NCI-H2171 (cell line): ENCODE data around the gene CLBA1.
"Not testable (repeated sequence)": the region's sequence is repeated elsewhere in the genome, so short reads cannot be mapped to it uniquely, and the experiment has no call there.

Source experiments
- DNase-seq: peaks from one replicate; lab custom pipeline; 2025; lab: John Stamatoyannopoulos, UW

CLBA1 gene

GRCh38 chr14:105023791-105024480, 38.3 kb downstream of the CLBA1 start:
- no peak for DNase-seq

GRCh38 chr14:105025429-105025828, 39.8 kb downstream of the CLBA1 start:
- DNase-seq: no peak

GRCh38 chr14:105026033-105026785, 40.6 kb downstream of the CLBA1 start:
- DNase-seq: no peak

GRCh38 chr14:105026802-105027563, 41.4 kb downstream of the CLBA1 start:
- peak; percentile 9 for DNase-seq

GRCh38 chr14:105027718-105028117, 42.1 kb downstream of the CLBA1 start:
- DNase-seq: not testable (repeated sequence)

GRCh38 chr14:105028251-105028927, 42.8 kb downstream of the CLBA1 start:
- no peak for DNase-seq

- DNase-seq: no peak
Observed at GRCh38 chr14:105029402-105029801, 43.8 kb downstream of the CLBA1 start.

- no peak for DNase-seq
Observed at GRCh38 chr14:105030194-105030593, 44.6 kb downstream of the CLBA1 start.

GRCh38 chr14:105030836-105031396, 45.3 kb downstream of the CLBA1 start:
- DNase-seq: no peak

- not testable (repeated sequence) for DNase-seq
Observed at GRCh38 chr14:105032451-105032901, 46.9 kb downstream of the CLBA1 start.

- DNase-seq: not testable (repeated sequence)
Observed at GRCh38 chr14:105033412-105033900, 47.9 kb downstream of the CLBA1 start.

- no peak for DNase-seq
Observed at GRCh38 chr14:105034315-105035039, 48.9 kb downstream of the CLBA1 start.

- not testable (repeated sequence) for DNase-seq
Observed at GRCh38 chr14:105035616-105036015, 50.0 kb downstream of the CLBA1 start.

GRCh38 chr14:105039458-105040205, 54.0 kb downstream of the CLBA1 start:
- no peak for DNase-seq

- no peak for DNase-seq
Observed at GRCh38 chr14:105041841-105042765, 56.5 kb downstream of the CLBA1 start.

GRCh38 chr14:105042813-105043212, 57.2 kb downstream of the CLBA1 start:
- no peak for DNase-seq

GRCh38 chr14:105043641-105044040, 58.1 kb downstream of the CLBA1 start:
- no peak for DNase-seq
